Ovary (tissue), 3 donors: ENCODE measurements around the gene PAK5.

Source experiments
- CTCF ChIP-seq, 3 donors: fragments of 450-650 bp in 2 of 3; fragments of 200-600 bp in 1 of 3; IDR thresholded peaks; one replicate each; pipeline versions ENCODE4 v1.5.1 to v1.8.0; 2016 to 2022; ENCODE audit warnings: antibody characterized with exemption in 3 of 3, mild to moderate bottlenecking in 1 of 3
- POLR2A ChIP-seq: fragments of 450-650 bp; IDR thresholded peaks from one replicate; pipeline ENCODE4 v1.6.1; 2017; ENCODE audit warnings: antibody characterized with exemption, mild to moderate bottlenecking, moderate library complexity
- donor health status: DM: no; HTN: no; CAD: no.

GRCh38 chr20:9711872-9712271 is 127.0 kb downstream of the PAK5 start:
- TF ChIP-seq CTCF (IDR thresholded peaks at IDR 0.05) (no peak), POLR2A (no peak)
